ENCODE results near the gene GALNT2. TPM values are rescaled to one million over a fixed set of nuclear protein-coding genes. Genes with fewer than 3 reads are reported as not detected.

GALNT2 gene
- polyA plus RNA-seq (2012; rRNA removed): 99.8 and 118 TPM in 2 replicates
- polyA plus RNA-seq (2012; cell fraction: cytosol; rRNA removed): 81.8 and 111 TPM in 2 replicates
- polyA plus RNA-seq (2012; cell fraction: nucleus; rRNA removed): 93.4 and 117 TPM in 2 replicates

DNA sequence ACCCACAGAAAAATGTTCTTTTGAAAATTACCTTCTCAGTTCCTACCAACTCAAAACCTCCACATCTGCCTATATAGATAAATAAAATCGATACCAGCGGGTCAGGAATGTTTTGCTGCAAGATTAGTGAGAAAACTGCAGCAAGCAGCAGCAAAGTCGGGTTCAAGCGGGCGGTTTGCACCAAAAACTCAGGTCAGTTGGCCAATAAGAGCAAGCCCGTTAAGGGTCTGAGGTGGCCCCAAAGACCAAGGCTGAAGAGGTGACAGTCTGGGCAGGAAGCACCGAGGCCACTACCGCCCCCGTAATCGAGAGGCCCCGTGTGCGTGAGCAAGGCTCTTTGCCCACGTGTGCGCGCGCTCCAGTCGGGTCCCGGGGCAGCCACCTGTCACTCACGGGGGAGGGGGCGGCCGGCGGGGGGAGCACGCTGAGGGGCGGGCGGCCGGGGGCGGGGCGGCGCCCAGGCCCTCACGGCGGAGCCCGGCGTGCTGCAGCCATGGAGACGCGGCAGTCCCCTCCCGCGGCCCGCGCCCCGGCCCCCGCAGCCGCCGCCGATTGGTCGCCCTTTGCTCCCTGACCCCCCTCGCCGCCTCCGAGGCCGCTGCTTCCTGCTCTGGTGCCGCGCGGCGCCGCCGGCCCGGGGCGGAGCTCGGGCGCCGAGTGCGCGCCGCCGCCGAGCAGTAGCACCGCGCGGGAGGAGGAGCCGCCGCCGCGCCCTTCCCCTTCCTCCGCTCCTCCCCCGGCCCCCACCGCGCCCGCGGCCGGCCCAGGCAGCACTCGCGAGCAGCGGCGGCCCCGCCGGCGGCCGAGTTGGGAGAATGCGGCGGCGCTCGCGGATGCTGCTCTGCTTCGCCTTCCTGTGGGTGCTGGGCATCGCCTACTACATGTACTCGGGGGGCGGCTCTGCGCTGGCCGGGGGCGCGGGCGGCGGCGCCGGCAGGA is at the start of gene GALNT2:
Gene GALNT2, plus strand, starts transcription at position 773 of the 939 bp plus-strand sequence. Its CDS starts 43 bp downstream, at position 816.
- ChIA-PET POLR2A (no interaction called here), CTCF (interaction anchor here (0.6 to 1.1 kb wide), 2 partner anchors 18 to 38 kb away, joined by 3 read pairs; no protein-coding TSS in a partner anchor)
- WGBS (ENCODE audit: low lambda C conversion rate): 7% methylated on average over 12 of the region's 104 CpGs
- TF ChIP-seq PBX3 (IDR thresholded peaks at IDR 0.05) (peak; percentile 79), RFX5 (IDR thresholded peaks at IDR 0.05; ENCODE audit: low read length) (no peak), SMC3 (IDR thresholded peaks at IDR 0.05; ENCODE audit: low read depth, low read length) (peak; percentile 3; the same call in 1 of the 2 replicates), GATA2 (CRISPR knock-in tag; IDR thresholded peaks at IDR 0.05) (no peak), CHD2 (IDR thresholded peaks at IDR 0.05; ENCODE audit: low read length, partially characterized antibody) (no peak), NRF1 (IDR thresholded peaks at IDR 0.05; ENCODE audit: low read depth, low read length) (peak; percentile 49; the same call in 1 of the 2 replicates), RAD21 (IDR thresholded peaks at IDR 0.05; ENCODE audit: low read length) (no peak; the same call in 1 of the 2 replicates), USF1 (IDR thresholded peaks at IDR 0.05; ENCODE audit: borderline replicate concordance, low read depth) (no peak; the same call in 1 of the 2 replicates), NFIC (IDR thresholded peaks at IDR 0.05; ENCODE audit: borderline replicate concordance) (no peak), TAF1 (IDR thresholded peaks at IDR 0.05; ENCODE audit: borderline replicate concordance, low read depth, low read length) (peak; percentile 79), CTCF (IDR thresholded peaks at IDR 0.05) (no peak), POLR2AphosphoS5 (IDR thresholded peaks at IDR 0.05; ENCODE audit: low read depth, low read length) (peak; percentile 71), RXRA (IDR thresholded peaks at IDR 0.05; ENCODE audit: borderline replicate concordance, low read depth) (no peak), MXI1 (IDR thresholded peaks at IDR 0.05; ENCODE audit: low read depth, low read length) (peak; percentile 67; the same call in 1 of the 2 replicates), EZH2phosphoT487 (IDR thresholded peaks at IDR 0.05; ENCODE audit: borderline replicate concordance, low read depth) (no peak), FOXJ3 (CRISPR knock-in tag; IDR thresholded peaks at IDR 0.05) (no peak), TEAD4 (IDR thresholded peaks at IDR 0.05; ENCODE audit: borderline replicate concordance, insufficient read depth) (no peak)
- TF ChIP-seq, protein P1, sequence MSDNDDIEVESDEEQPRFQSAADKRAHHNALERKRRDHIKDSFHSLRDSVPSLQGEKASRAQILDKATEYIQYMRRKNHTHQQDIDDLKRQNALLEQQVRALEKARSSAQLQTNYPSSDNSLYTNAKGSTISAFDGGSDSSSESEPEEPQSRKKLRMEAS (IDR thresholded peaks at IDR 0.05; ENCODE audit: low read depth): peak; percentile 67; the same call in 1 of the 2 replicates
- TF ChIP-seq, protein P2, sequence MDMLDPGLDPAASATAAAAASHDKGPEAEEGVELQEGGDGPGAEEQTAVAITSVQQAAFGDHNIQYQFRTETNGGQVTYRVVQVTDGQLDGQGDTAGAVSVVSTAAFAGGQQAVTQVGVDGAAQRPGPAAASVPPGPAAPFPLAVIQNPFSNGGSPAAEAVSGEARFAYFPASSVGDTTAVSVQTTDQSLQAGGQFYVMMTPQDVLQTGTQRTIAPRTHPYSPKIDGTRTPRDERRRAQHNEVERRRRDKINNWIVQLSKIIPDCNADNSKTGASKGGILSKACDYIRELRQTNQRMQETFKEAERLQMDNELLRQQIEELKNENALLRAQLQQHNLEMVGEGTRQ (IDR thresholded peaks at IDR 0.05; ENCODE audit: borderline replicate concordance, low read depth, low read length): no peak
- TF ChIP-seq, protein P3, sequence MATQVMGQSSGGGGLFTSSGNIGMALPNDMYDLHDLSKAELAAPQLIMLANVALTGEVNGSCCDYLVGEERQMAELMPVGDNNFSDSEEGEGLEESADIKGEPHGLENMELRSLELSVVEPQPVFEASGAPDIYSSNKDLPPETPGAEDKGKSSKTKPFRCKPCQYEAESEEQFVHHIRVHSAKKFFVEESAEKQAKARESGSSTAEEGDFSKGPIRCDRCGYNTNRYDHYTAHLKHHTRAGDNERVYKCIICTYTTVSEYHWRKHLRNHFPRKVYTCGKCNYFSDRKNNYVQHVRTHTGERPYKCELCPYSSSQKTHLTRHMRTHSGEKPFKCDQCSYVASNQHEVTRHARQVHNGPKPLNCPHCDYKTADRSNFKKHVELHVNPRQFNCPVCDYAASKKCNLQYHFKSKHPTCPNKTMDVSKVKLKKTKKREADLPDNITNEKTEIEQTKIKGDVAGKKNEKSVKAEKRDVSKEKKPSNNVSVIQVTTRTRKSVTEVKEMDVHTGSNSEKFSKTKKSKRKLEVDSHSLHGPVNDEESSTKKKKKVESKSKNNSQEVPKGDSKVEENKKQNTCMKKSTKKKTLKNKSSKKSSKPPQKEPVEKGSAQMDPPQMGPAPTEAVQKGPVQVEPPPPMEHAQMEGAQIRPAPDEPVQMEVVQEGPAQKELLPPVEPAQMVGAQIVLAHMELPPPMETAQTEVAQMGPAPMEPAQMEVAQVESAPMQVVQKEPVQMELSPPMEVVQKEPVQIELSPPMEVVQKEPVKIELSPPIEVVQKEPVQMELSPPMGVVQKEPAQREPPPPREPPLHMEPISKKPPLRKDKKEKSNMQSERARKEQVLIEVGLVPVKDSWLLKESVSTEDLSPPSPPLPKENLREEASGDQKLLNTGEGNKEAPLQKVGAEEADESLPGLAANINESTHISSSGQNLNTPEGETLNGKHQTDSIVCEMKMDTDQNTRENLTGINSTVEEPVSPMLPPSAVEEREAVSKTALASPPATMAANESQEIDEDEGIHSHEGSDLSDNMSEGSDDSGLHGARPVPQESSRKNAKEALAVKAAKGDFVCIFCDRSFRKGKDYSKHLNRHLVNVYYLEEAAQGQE (IDR thresholded peaks at IDR 0.05; ENCODE audit: low read depth, low read length): 0 out of 2 replicates have a peak, but pooled peaks have one; percentile 34

More for the DNA sequence above, at the start of gene GALNT2:
- Histone ChIP-seq H3K27ac (ENCODE audit: low read depth in 2 of 2, low read length in 1 of 2) (peak within 1 kb of the TSS; percentile 68 to 91), H3K36me3 (replicated peaks in 1 of 2; ENCODE audit: control insufficient read depth in 1 of 2, insufficient read depth in 2 of 2, low read length in 1 of 2) (no peaks in the 10 kb centered on the region), H3K9me2 (no peaks in the 10 kb centered on the region), H3K9me3 (peaks cover 4% of the 10 kb centered on the region; the same call in 1 of the 2 replicates), H3K4me1 (ENCODE audit: control insufficient read depth in 1 of 2, insufficient read depth in 2 of 2, low read depth in 1 of 2, low read length in 1 of 2) (peaks cover 20% of the 10 kb centered on the region in 2 experiments; a peak in 3 of 4 replicates), H3K79me2 (ENCODE audit: insufficient read depth) (peaks cover 43% of the 10 kb centered on the region), H3F3A (replicated peaks; ENCODE audit: insufficient read depth) (peaks cover 15% of the 10 kb centered on the region), H2AFZ (ENCODE audit: low read depth) (peak within 1 kb of the TSS; percentile 97), H4K20me1 (ENCODE audit: insufficient read depth) (peaks cover 38% of the 10 kb centered on the region), H3K4me2 (peak within 1 kb of the TSS; percentile 91), H3K27me3 (ENCODE audit: insufficient read depth) (no peaks in the 10 kb centered on the region), H3K4me3 (ENCODE audit: low read depth in 2 of 2, low read length in 1 of 2) (peak within 1 kb of the TSS; percentile 97 to 98), H3K9ac (peak within 1 kb of the TSS; percentile 90)
- peak; percentile 98 for DNase-seq
